RKO (cell line): ENCODE data around the gene GGTLC1.

Experiments
- DNase-seq: peaks from one replicate; pipeline ENCODE4 v3.0.0-alpha.2; 2016; ENCODE audit warnings: low spot score

Gene GGTLC1

DNA sequence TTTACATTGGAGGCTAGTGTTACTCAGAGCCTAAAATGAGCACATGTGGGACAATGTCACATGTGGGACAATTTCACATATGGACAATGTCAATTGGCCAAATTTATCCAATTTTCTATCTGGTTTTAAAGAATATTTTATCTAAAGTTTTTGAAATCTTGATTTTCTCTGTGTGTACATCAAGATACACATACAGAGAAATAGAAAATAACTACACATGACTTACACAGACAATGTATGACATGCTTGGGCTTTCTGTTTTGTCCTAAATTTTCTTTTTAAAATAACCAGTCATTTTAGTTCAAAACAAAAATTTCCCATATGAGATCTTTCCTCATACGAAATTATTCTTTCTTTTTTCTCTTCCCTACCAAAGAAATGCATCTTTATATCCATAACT lies 24.6 kb downstream of the GGTLC1 start:
- DNase-seq: no peak

DNA sequence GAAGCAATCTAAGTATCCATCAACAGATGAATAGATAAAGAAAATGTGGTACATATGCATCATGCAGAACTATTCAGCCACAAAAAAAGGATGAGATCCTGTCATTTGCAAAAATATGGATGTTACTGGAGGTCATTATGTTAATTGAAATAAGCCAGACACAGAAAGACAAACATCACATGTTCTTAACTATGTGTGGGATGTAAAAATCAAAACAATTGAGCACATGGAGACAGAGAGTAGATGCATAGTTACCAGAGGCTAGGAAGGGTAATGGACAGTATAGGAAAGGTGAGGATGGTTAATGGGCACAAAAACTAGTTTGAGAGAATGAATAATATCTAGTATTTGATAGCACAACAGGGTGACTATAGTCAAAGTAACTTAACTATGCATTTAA lies 26.3 kb downstream of the GGTLC1 start:
- DNase-seq: no peak

DNA sequence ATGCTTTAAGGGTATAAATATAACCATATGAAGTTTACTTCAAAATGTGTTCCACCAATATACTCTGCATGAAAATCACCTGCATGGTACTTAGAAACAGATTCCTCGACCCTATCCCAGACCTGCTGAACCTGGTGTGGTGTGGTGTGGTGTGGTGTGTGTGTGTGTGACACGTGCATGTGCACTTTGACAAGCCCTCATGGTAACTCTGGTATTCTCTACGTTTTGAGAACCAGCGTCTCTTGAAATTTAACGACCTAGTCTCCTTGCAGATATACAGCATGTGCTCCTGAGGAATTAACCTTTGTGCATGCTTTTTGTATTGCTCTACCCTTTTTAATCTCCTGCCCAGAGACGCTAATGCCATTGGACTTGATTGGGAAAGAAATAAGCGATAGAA lies 29.5 kb downstream of the GGTLC1 start:
- no peak for DNase-seq

DNA sequence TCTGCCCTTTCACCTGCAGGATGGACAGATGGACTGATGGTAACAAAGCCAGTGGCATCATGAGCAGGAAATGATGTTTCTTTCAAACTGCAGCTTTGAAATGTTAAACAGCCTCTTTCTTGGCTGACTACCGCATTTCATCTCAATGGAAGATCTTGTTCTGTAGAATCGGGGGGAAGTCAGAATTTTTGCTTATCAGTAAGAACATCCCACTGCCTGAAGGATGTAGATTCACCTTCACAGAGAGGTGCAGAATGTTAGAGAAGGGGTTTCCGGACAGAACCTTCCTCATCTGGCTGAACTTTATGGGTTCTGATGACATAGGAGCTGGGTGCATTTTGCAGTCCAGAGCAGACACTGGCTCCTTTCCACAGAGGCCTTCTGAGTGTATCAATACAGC lies 32.7 kb downstream of the GGTLC1 start:
- DNase-seq: no peak

DNA sequence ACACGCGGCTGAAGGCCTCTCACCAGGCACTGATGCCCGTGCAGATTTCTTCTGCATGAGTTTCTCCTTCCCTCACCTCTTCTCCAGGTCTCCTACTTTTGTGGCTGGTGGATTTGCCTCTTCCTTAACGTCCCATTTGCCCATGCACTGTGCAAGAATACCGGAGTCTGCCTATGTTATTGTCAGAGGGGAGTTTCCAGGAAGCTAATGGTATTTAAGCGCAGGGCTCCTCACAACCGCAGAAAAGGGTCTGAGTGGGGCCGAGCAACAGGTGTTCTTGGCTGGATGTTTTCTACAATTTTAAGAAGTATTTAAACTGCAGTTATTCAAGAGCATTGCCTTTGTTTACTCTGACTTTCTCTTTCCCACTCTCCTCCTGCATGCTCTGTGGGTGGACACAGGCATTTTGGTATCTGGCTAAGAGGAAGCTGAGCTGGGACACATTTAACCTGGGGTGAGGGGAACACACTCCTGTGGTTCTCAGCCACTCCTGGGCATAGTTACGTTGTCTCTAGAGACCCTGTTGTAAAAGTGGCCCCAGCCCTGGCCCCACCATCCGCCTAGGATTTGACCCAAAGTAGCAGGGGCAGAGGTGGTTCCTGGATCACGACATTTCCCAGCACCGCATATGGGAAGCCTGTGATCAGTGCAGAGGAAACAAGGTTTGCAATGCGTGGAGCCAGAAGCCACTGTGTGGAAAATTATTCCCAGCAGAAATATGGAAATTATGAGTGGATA lies 34.4 kb downstream of the GGTLC1 start:
- no peak for DNase-seq

DNA sequence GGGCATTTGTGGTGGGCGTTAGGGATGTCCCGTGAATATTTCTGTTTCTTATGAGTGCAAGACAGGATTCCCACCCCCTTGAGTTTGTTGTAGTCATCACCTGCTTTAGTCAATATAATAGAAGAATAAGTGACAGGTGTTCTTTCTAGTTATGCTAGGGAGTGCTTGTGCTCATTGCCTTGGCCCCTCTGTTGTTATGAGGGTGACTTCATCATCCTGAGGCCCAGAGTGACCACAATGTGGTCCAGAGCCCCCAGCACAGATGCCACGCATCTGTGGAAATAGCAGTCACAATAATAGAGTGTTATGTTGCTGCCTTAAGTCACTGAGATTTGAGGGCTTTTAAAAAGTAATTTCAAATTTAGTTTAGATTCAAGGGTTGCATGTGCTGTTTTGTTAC lies 42.4 kb downstream of the GGTLC1 start:
- no peak for DNase-seq

DNA sequence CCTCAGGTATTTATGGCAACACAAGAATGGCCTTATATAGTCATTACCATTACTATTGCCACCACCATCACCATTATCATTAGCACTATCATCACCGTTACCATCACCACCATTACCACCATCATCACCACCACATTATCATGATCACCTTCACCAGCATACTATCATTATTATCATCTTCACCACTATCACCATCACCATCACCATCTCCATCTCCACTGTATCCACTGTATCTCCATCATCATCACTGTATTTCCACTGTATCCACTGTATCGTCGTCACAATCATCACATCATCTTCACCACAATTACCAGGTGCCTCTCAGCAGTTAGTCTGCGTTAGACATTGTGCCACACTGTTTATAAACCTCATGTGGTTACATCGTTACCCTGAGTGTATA lies 45.3 kb downstream of the GGTLC1 start:
- DNase-seq: no peak

DNA sequence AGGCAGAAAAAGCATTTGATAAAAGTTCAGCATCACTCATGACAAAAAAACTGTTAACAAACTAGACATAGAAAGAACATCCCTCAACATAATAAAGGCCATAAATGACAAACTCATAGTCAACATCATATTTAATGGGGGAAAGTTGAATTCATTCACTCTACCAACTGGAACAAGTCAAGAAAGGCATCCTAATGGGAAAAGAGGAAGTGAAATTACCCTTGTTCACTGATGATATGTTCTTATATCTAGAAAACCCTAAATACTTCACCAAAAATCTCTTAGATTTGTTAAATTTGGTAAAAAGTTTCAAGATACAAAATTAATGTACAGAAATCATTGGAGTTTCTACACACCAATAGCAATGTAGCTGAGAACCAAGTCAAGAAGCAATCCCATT lies 48.9 kb downstream of the GGTLC1 start:
- DNase-seq: no peak

DNA sequence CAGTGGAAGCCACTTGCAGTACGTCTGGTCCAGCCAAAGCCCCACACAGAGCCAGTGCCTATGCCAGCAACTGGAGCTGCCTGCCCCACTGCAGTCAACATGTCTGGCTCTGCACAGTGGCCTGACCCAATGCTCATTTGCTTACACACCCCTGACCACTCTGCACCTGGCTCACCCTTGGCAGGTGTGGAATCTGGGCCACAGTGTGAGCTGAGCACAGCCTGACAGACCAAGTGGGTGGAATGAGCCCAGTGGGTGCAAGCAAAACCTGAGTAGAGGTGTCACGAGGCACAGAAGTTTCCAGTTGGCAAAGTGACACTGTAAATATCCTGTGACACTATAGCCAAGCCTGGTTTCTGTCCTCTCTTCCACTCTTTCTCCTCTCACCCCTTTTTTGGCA lies 49.5 kb downstream of the GGTLC1 start:
- DNase-seq: no peak

DNA sequence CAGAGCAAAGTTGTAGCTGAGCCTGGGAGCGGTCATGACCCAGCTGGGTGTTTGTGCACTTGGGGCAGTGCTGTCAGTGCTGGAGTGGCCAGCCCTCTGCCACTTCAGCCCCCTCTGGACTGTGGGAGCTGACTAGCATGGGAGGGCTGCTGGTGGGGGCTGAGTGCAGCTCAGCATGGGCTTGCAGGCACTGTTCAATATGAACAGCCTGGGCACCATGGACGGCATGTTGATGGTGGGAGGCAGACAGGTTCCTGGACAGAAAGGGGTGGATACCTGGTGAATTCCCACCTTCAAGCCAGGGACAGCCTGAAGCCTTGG lies 50.5 kb downstream of the GGTLC1 start:
- DNase-seq: no peak

DNA sequence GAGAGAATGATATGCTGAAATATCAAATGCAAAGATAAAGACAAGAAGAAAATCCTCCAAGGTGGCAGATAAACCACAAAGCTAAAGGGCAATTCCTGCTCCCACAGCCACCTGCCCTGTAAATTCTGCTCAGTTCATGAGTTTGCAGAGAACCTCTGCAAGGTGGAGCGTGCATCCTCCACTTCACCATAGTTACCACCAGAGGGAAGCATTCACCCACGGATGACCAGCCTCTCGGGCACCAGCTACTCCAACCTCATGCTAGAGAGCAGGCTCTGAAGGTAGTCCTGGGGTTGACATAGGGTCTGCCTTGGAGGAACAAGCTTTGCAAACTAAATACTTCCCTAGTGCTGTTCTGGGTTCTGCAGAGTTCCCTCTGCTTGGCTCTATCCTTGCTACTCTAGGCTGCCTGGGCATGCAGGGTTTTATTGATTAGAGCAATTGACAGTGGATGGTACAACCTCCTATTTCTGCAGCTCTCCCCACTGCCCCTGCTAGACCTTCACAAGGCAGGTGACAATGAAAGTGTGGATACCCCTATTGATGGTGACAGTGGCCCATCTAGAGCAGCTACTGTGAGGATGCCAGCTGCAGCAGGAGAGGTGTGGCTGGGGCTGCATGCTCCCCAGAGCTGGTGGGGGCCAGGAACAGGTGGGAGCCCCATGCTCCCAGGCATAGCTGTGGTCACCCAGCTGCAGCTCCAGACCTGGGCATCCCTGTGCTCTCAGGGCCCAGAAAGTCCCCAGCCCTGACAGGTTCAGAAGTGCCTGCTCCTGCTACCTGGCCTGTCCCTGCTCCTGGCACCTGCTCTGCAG lies 51.1 kb downstream of the GGTLC1 start:
- peak; percentile 62 for DNase-seq
